Loucy (cell line): ENCODE data around the gene CNTN1.
A peak's percentile ranks its signal among the peaks of the same experiment; 100 is the strongest.

Experiments used
- H2AFZ ChIP-seq: fragments of 200-600 bp; sonication (generic); 2 replicates; pipeline ENCODE4 v1.6.0; 2016; ENCODE audit warnings: antibody characterized with exemption, mild to moderate bottlenecking, low read length, moderate library complexity
- H3F3A ChIP-seq: fragments of 200-600 bp; 2 replicates; pipeline ENCODE4 v1.6.0; 2016; ENCODE audit warnings: antibody characterized with exemption, low read depth, mild to moderate bottlenecking
- H3K27me3 ChIP-seq: fragments of 200-600 bp; sonication (generic); 2 replicates; pipeline ENCODE4 v1.6.1; 2014; ENCODE audit warnings: low read length, mild to moderate bottlenecking; ENCODE audit not compliant: insufficient read depth, poor library complexity, severe bottlenecking
- H3K36me3 ChIP-seq: fragments of 200-600 bp; sonication (generic); 2 replicates; pipeline ENCODE4 v1.6.1; 2016; ENCODE audit warnings: low read length; ENCODE audit not compliant: insufficient read depth
- H3K4me1 ChIP-seq: fragments of 200-600 bp; sonication (generic); 2 replicates; pipeline ENCODE4 v1.5.1; 2014; ENCODE audit warnings: low read length, mild to moderate bottlenecking; ENCODE audit not compliant: insufficient read depth, poor library complexity, severe bottlenecking
- H3K4me2 ChIP-seq: fragments of 200-600 bp; sonication (generic); 2 replicates; pipeline ENCODE4 v1.6.0; 2014; ENCODE audit warnings: antibody characterized with exemption, low read length, low read depth, mild to moderate bottlenecking; ENCODE audit not compliant: poor library complexity, severe bottlenecking
- H3K4me3 ChIP-seq: fragments of 200-600 bp; sonication (generic); 2 replicates; pipeline ENCODE4 v1.5.1; 2014; ENCODE audit warnings: low read length, mild to moderate bottlenecking, mixed read lengths; ENCODE audit not compliant: poor library complexity, severe bottlenecking
- H3K79me2 ChIP-seq: fragments of 200-600 bp; sonication (generic); 2 replicates; pipeline ENCODE4 v1.6.1; 2014; ENCODE audit warnings: low read length; ENCODE audit not compliant: insufficient read depth
- H3K9ac ChIP-seq: fragments of 200-600 bp; sonication (generic); 2 replicates; pipeline ENCODE4 v1.6.0; 2014; ENCODE audit warnings: mild to moderate bottlenecking, low read depth, low read length, moderate library complexity; ENCODE audit not compliant: poor library complexity, severe bottlenecking
- H3K9me2 ChIP-seq: fragments of 200-600 bp; sonication (generic); replicated peaks from 2 replicates; pipeline ENCODE4 v1.6.1; 2016; ENCODE audit warnings: low read depth, low read length, mixed read lengths
- H3K9me3 ChIP-seq: fragments of 200-600 bp; sonication (generic); 2 replicates; pipeline ENCODE4 v1.6.1; 2014; ENCODE audit warnings: mild to moderate bottlenecking, antibody characterized with exemption, low read length, low read depth; ENCODE audit not compliant: insufficient read depth
- H4K20me1 ChIP-seq: fragments of 200-600 bp; sonication (generic); 2 replicates; pipeline ENCODE4 v1.6.0; 2014; ENCODE audit warnings: antibody characterized with exemption, low read length, mild to moderate bottlenecking; ENCODE audit not compliant: insufficient read depth, poor library complexity, severe bottlenecking
- CTCF ChIP-seq: fragments of 200-600 bp; sonication (generic); conservative IDR thresholded peaks from 2 replicates; pipeline ENCODE4 v1.5.1; 2014; ENCODE audit warnings: mild to moderate bottlenecking, antibody characterized with exemption, low read length
- EZH2phosphoT487 ChIP-seq: fragments of 200-600 bp; IDR thresholded peaks from 2 replicates; pipeline ENCODE4 v1.6.1; 2018; ENCODE audit warnings: antibody characterized with exemption, mild to moderate bottlenecking, moderate library complexity, borderline replicate concordance

The CNTN1 gene

GRCh38 chr12:41011939-41012338 lies 319.7 kb downstream of the CNTN1 start:
- Histone ChIP-seq H3K9ac (no peak overlapping the region), H3K36me3 (no peaks in the 10 kb centered on the region), H3F3A (0 out of 2 replicates have a peak, but pooled peaks cover 2% of the 10 kb centered on the region), H3K4me1 (peaks cover 19% of the 10 kb centered on the region), H3K27me3 (no peaks in the 10 kb centered on the region), H3K9me3 (peaks cover 13% of the 10 kb centered on the region; the same call in 1 of the 2 replicates), H2AFZ (no peak overlapping the region), H3K9me2 (no peaks in the 10 kb centered on the region), H3K4me3 (no peak overlapping the region), H3K4me2 (no peak overlapping the region), H3K79me2 (no peaks in the 10 kb centered on the region), H4K20me1 (no peaks in the 10 kb centered on the region)
- peak; percentile 77 for TF ChIP-seq CTCF
- TF ChIP-seq EZH2phosphoT487: no peak

- Histone ChIP-seq H3K4me2 (peak overlapping the region; percentile 52), H3K9me3 (peaks cover 2% of the 10 kb centered on the region; the same call in 1 of the 2 replicates), H3K79me2 (no peaks in the 10 kb centered on the region), H4K20me1 (no peaks in the 10 kb centered on the region), H3F3A (0 out of 2 replicates have a peak, but pooled peaks cover 2% of the 10 kb centered on the region), H3K27me3 (no peaks in the 10 kb centered on the region), H3K4me1 (peaks cover 19% of the 10 kb centered on the region), H3K9ac (no peak overlapping the region), H3K4me3 (no peak overlapping the region), H3K36me3 (no peaks in the 10 kb centered on the region), H3K9me2 (no peaks in the 10 kb centered on the region), H2AFZ (no peak overlapping the region; the same call in 1 of the 2 replicates)
- TF ChIP-seq EZH2phosphoT487: no peak
Measured at GRCh38 chr12:41013881-41014642, 321.8 kb downstream of the CNTN1 start.

- no peak overlapping the region for H3K4me3 ChIP-seq
- no peaks in the 10 kb centered on the region for H3K9me2 ChIP-seq
- H3F3A ChIP-seq: 0 out of 2 replicates have a peak, but pooled peaks cover 2% of the 10 kb centered on the region
- H3K4me1 ChIP-seq: peaks cover 19% of the 10 kb centered on the region
- no peaks in the 10 kb centered on the region for H3K36me3 ChIP-seq
- no peaks in the 10 kb centered on the region for H3K79me2 ChIP-seq
- peak overlapping the region; percentile 52 for H3K4me2 ChIP-seq
- H2AFZ ChIP-seq: no peak overlapping the region
- H3K27me3 ChIP-seq: no peaks in the 10 kb centered on the region
- no peaks in the 10 kb centered on the region for H4K20me1 ChIP-seq
- H3K9ac ChIP-seq: no peak overlapping the region
- no peaks in the 10 kb centered on the region for H3K9me3 ChIP-seq
- TF ChIP-seq CTCF (no peak), EZH2phosphoT487 (no peak)
Measured at GRCh38 chr12:41014643-41015020, 322.4 kb downstream of the CNTN1 start.
